Measurements from ENCODE around the gene AMER1.
"Not testable (repeated sequence)": the region's sequence is repeated elsewhere in the genome, so short reads cannot be mapped to it uniquely, and the experiment has no call there.

Gene AMER1

DNA sequence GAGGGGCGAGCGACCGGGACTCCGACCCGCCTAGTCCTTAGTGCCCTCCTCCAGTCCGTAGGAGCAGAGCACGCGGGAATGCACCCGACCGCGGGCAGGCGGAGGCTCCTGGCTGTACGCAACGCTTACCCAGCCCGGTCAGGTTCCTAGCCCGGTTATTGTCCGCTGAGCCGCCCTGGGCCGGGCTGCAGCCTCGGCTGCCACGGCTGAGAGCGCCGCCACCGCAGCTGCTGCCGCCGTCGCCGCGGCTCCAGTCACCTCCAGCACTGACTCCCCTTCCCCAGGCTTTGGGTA is at the start of gene AMER1:
Gene AMER1 (minus strand): TSS at position 268 of the 294 bp plus-strand sequence. CDS start 12,422 bp downstream, outside the sequence.
- TF ChIP-seq CTCF (IDR thresholded peaks at IDR 0.05; ENCODE audit: borderline replicate concordance, insufficient read depth, low read depth, low read length) = no peak
- H3K4me3 ChIP-seq (ENCODE audit: low read depth, low read length) = peak within 1 kb of the TSS; percentile 73

- no peak for TF ChIP-seq CTCF (IDR thresholded peaks at IDR 0.05; ENCODE audit: borderline replicate concordance, insufficient read depth, low read depth, low read length)
- no peak within 1 kb of the TSS for H3K4me3 ChIP-seq (ENCODE audit: low read depth, low read length)
Observed at GRCh38 chrX:64230123-64230970, 24.8 kb upstream of the AMER1 start, which contains the start of gene ASB12. ASB12 (minus strand) TSS chrX:64230607; CDS start chrX:64225650, 4,957 bp downstream.

DNA sequence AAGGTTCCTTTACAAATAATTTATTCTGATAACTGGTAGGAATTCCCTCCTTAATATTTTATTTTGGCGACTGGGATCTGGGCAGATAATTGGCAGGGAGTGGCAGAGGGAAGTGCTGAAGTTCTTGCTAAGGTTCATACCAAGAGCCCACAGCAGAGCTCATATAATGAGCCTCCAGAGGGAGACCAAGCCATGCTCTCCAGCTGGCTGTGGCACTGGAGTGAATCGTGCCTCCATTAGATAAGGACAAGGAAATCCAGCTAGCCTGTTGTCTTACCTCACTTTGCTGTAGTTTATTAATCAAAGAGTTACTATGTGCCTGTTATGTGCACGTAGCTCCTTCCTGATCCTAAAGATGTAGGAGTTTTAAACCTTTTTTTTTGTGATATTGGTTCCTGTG is 23.6 kb upstream of the AMER1 start:
- TF ChIP-seq CTCF (IDR thresholded peaks at IDR 0.05; ENCODE audit: borderline replicate concordance, insufficient read depth, low read depth, low read length) = no peak
- H3K4me3 ChIP-seq (ENCODE audit: low read depth, low read length) = no peak overlapping the region

DNA sequence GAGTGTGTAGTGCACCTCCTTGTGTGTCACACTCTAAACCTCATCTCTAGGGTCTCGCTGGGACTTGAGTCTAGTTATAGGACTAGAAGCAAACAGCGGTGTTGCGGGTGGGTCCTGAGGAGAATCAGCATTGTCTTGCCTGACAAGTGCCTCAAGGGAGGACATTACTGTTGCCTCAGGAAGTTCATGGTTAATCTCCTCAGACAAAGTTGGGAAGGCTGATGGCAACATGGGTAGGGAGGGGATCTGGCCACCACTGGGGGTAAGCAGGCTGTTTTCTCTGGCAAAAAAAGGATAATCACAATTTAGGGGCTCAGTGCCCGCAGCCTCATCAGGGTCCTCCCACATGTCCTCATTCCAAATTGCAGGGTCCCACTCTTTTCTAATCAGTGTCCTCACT is 12.5 kb upstream of the AMER1 start:
- H3K4me3 ChIP-seq (ENCODE audit: low read depth, low read length) = no peak overlapping the region
- no peak for TF ChIP-seq CTCF (IDR thresholded peaks at IDR 0.05; ENCODE audit: borderline replicate concordance, insufficient read depth, low read depth, low read length)

DNA sequence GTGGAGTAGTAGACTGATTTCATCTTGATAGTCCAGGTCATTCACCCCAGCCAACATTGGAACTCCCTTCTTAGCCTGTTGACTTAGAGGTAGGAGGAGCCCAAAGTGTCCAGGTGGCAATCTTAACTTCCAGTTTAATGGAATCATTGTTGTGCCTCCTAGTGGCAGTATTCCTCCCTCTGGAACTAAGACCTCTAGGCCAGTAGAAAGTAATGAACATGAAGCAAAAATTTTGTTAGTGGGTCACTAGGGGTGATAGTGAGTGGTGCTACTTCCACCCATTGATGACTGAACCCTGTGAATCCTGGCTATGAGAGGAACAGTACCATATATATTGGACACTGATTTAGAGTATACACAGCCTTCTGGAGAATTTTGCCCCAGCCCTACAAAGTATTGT is 8.5 kb upstream of the AMER1 start:
- not testable (repeated sequence) for H3K4me3 ChIP-seq (ENCODE audit: low read depth, low read length)

DNA sequence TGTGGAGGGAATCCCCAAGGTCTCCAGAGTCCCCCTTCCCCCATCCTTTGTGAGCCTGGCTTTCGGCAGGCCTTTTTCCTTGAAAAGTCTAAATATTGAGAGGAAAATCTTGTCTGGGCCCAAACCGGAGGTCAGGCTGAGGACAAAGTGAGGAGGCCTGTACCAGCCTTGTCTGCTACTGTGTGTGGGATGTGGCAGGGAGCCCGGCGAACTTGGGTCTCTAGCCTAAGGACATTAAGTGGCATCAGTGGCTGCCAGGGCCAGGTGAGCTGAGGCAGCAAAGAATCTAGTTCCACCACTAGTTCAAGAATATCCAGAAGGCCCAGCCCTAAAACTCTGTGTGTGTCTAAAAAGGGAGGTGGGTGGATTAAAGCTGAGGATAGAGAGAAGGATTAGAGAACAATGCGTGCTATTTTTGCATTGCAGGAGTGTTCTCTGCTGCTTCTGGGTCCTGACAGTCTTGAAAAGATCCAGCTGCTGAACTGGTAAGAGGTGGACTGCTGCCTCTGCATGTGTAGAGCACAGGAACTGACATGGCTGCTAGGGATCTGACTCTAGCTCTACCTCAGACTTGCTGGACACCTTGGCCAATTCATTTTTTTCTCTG is 1.2 kb upstream of the AMER1 start:
- no peak for TF ChIP-seq CTCF (IDR thresholded peaks at IDR 0.05; ENCODE audit: borderline replicate concordance, insufficient read depth, low read depth, low read length)
- peak overlapping the region; percentile 73 for H3K4me3 ChIP-seq (ENCODE audit: low read depth, low read length)

DNA sequence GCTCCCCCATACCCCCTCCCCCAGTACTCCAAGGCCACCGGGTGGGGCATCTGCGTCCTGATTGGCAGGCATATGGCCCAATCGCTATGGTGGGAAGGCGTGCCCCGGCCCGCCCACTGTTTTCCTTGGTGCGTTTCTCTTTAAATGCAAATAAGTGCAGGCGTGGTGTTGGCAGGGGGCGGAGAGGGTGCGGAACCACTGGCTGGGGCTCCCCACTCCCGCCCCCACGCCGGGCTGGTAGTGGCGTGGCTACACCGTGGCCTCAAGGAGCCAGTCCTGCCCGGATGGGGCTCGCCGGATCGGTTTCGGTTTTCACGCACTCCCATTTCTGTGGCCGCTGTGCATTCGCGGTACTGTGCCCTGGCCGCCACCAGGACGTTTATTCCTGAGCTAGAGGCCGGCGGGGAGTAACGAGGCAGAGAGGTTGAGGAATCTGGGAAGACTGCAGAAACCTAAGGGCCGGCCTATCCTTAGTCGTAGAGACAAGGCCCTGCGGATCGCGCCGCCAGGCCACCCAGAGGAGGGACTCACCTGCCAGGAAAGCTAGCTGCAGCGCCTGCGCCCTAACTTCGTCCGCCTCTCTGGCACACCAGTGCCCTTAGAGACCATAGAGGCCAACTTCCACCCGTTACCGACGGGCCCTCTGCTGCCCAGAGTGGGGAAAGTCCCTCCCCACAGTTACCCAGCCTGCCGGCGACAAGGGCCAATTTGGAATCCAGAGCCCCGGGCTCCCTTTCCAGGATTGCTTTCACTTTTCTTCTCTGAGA is 410 bp upstream of the AMER1 start:
- TF ChIP-seq CTCF (IDR thresholded peaks at IDR 0.05; ENCODE audit: borderline replicate concordance, insufficient read depth, low read depth, low read length) = peak; percentile 14; the same call in 1 of the 2 replicates
- H3K4me3 ChIP-seq (ENCODE audit: low read depth, low read length) = peak overlapping the region; percentile 73

All from GM12875 (cell line).